ENCODE data around the gene DAND5.

DAND5 gene, protein sequence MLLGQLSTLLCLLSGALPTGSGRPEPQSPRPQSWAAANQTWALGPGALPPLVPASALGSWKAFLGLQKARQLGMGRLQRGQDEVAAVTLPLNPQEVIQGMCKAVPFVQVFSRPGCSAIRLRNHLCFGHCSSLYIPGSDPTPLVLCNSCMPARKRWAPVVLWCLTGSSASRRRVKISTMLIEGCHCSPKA

GRCh38 chr19:12969292-12969988 lies at the start of gene DAND5:
Gene DAND5, plus strand, starts transcription at chr19:12969576. Its CDS starts 85 bp downstream, at chr19:12969661.
- no peak for DNase-seq (ENCODE audit: low read depth)

DNA sequence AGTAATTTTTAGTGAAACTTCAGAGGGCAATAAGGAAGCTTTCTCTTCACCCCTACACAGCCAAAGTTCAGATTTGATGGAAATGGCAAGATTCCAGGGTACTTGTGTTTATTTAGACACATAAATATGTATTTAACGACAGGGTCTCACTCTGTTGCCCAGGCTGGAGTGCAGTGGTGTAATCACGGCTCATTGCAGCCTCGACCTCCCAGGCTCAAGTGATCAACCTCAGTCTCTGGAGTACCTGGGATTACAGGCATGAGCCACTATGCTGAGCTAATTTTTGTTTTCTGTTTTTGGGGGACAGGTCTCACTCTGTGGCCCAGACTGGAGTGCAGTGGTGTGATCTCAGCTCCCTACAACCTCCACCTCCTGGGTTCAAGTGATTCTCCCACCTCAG lies 48.3 kb upstream of the DAND5 start:
- DNase-seq (ENCODE audit: low read depth), result no peak

- DNase-seq (ENCODE audit: low read depth), result no peak
Measured at GRCh38 chr19:12922959-12923358, 46.4 kb upstream of the DAND5 start.

GRCh38 chr19:12924621-12925310 lies 44.6 kb upstream of the DAND5 start:
- DNase-seq (ENCODE audit: low read depth), result no peak

- DNase-seq (ENCODE audit: low read depth), result no peak
Measured at GRCh38 chr19:12930002-12930645, 39.3 kb upstream of the DAND5 start.

GRCh38 chr19:12932392-12933286 lies 36.7 kb upstream of the DAND5 start:
- DNase-seq (ENCODE audit: low read depth), result no peak

DNA sequence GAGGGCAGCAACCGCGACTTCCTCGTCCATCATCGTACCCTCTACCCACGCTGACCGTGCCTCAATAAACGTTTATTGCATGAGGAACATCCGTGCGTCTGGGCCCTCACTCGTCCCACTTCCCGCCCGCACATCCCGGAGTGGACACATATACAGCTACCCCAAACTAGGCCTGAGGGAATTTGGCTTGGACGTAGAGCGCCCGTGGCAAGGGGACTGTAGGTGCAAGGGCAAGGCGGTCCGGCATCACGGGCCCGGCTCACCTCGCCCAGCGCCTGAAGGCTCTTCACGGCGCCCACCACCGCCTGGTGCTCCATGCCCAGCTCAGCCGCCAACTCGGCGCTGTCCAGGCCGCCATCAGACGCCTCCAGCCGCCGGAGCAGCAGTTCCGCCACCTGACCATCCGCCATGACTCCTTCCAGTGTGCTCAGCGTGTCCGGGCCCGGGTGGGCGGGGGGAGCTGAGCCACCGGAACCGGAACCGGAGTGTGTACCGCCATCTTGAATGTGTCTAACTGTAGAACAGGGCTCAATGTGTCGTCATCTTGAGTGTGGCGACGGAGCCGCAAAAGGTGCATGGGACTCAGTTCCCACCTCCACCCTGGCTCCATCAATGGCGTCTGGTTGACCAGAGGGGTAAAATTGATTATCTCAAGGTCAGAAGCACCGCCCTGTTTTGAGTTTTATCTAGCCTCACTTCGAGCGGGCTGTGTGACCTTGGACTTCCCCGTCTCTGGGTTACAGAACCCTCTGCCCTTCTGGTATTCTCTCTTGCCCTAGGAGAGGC lies 35.9 kb upstream of the DAND5 start, which contains the start of gene FARSA:
TSS of gene FARSA (minus strand) at position 425 of the 786 bp plus-strand sequence. CDS start at position 410, 15 bp downstream.
- peak; percentile 82 for DNase-seq (ENCODE audit: low read depth)

GRCh38 chr19:12935071-12935470 lies 34.3 kb upstream of the DAND5 start:
- no peak for DNase-seq (ENCODE audit: low read depth)

- DNase-seq (ENCODE audit: low read depth), result no peak
Measured at GRCh38 chr19:12936582-12936981, 32.8 kb upstream of the DAND5 start.

DNA sequence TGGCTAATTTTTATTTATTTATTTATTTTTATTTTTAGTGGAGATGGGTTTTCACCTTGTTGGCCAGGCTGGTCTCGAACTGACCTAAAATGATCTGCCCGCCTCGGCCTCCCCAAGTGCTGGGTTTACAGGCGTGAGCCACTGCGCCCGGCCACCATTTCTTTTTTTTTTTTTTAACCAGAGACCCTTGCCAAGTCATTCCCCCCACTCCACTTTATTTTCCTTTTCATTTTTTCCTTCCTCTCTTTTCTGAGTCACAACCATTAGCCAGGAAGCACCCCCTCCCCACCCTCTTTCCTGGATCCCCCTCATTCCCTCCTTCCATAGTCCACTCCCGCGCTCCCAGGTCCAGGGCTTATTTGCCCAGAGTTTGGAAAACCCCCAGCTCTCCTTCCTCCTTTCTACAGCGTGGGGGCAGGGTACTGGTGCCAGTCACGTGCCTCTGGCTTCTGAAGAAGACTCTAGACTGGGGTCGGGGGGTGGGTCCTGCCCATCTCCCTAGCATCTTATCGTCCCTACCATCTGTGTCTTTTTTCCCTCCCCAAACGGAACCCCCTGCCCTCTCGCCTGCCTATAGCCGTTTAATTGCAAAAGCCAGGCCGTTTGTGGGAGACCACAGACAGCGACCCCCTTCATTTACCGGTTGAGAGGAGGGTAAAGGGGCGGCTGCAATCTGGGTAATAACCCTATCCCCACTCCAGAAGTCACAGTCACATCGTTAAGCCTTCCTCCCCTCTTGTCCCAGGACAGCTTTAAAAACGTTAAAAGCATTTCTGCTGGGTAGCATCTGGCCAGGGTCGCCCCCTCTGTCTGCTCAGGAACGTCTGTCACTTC lies 32.1 kb upstream of the DAND5 start:
- no peak for DNase-seq (ENCODE audit: low read depth)

DNA sequence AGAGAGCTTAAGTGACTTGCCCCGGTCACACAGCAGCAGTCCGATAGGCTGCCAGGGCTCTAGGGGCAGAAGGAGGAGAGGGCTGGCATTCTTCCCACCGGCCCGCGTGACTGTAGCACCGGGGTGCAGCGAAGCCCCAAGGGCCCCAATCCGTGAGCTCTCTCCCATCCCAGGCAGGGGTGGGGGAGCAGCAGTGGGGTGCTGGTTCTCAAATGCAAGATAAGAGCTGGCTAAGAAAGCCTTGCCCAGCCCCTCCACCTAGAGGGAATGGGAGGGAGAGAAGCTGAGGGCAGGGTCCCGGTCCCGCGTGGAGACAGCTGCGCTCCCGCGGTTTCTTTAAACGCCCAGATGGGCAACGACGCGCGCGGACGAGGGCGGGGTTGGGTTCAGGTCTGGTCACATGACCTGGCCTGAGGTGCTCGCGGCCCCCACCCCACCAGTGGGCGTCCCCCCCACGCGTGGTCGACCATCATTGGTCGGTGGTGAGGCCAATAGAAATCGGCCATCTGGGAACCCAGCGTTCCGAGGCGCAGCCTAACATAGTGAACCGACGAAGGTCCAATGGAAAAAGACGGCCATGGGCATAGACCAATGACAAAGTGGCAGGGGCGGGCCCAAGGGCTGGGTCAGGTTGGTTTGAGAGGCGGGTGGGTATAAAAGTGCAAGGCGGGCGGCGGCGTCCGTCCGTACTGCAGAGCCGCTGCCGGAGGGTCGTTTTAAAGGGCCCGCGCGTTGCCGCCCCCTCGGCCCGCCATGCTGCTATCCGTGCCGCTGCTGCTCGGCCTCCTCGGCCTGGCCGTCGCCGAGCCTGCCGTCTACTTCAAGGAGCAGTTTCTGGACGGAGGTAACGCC lies 31.2 kb upstream of the DAND5 start, which contains the start of gene CALR:
TSS of gene CALR (plus strand) at position 683 of the 852 bp plus-strand sequence. CDS start at position 754, 71 bp downstream.
- peak; percentile 99 for DNase-seq (ENCODE audit: low read depth)

GRCh38 chr19:12938779-12939601 lies 30.4 kb upstream of the DAND5 start:
- no peak for DNase-seq (ENCODE audit: low read depth)

GRCh38 chr19:12939975-12940423 lies 29.4 kb upstream of the DAND5 start:
- no peak for DNase-seq (ENCODE audit: low read depth)

DNA sequence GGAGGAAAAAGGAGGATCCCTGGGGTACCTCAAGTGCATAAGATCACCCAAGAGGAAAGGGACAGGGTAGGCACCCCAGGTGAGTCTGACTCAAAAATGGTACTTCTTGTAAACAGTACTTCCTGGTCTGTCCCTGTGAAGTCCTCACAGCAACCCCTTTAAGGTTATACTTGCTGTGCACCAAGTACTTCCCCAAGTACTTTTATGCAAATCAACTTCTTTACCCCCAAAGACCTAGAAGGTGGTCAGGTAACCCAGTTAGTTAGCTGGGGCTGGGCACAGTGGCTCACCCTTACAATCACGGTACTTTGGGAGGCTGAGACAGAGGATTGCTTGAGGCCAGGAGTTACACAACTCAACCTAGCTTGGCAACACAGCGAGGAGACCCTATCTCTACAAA lies 28.5 kb upstream of the DAND5 start:
- no peak for DNase-seq (ENCODE audit: low read depth)

DNA sequence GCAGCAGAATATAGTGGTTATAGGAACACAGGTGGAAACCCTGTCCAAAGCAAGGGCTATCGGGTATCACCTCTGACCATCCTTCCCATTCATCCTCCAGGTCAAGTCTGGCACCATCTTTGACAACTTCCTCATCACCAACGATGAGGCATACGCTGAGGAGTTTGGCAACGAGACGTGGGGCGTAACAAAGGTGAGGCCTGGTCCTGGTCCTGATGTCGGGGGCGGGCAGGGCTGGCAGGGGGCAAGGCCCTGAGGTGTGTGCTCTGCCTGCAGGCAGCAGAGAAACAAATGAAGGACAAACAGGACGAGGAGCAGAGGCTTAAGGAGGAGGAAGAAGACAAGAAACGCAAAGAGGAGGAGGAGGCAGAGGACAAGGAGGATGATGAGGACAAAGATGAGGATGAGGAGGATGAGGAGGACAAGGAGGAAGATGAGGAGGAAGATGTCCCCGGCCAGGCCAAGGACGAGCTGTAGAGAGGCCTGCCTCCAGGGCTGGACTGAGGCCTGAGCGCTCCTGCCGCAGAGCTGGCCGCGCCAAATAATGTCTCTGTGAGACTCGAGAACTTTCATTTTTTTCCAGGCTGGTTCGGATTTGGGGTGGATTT lies 25.8 kb upstream of the DAND5 start:
- DNase-seq (ENCODE audit: low read depth), result no peak

DNA sequence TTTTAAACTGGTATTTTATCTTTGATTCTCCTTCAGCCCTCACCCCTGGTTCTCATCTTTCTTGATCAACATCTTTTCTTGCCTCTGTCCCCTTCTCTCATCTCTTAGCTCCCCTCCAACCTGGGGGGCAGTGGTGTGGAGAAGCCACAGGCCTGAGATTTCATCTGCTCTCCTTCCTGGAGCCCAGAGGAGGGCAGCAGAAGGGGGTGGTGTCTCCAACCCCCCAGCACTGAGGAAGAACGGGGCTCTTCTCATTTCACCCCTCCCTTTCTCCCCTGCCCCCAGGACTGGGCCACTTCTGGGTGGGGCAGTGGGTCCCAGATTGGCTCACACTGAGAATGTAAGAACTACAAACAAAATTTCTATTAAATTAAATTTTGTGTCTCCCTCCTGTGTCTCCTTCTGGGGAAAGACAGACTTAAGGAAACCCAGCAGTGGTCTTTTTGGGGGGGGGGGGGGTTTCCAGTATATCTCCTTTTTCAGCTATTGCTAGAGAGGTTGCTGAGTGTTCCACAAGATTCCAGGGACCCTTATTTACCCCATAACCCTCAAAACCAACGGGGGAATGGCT lies 25.2 kb upstream of the DAND5 start:
- no peak for DNase-seq (ENCODE audit: low read depth)
